HEK293 (cell line): ENCODE results near the gene STK36.

Source experiments
- HOXC10 ChIP-seq: sonication (generic); formaldehyde crosslinking; IDR thresholded peaks from 2 replicates; pipeline ENCODE4 v1.8.1; 2023; ENCODE audit warnings: mild to moderate bottlenecking, missing genetic modification reagents
- KLF10 ChIP-seq: fragments of 450-650 bp; IDR thresholded peaks from 2 replicates; pipeline ENCODE4 v1.5.1; 2018; ENCODE audit warnings: missing biosample characterization, mild to moderate bottlenecking, missing genetic modification characterization
- TCF7L2 ChIP-seq: IDR thresholded peaks from 2 replicates; pipeline ENCODE4 v1.6.1; 2011; ENCODE audit warnings: low read depth, mild to moderate bottlenecking, inconsistent platforms, low read length, moderate library complexity, borderline replicate concordance
- ZBTB10 ChIP-seq: fragments of 450-650 bp; formaldehyde crosslinking; IDR thresholded peaks from 2 replicates; pipeline ENCODE4 v1.5.1; 2016; ENCODE audit warnings: missing biosample characterization, missing genetic modification characterization
- ZBTB17 ChIP-seq: fragments of 450-650 bp; formaldehyde crosslinking; IDR thresholded peaks from 2 replicates; pipeline ENCODE4 v1.5.1; 2016; ENCODE audit warnings: missing biosample characterization, missing genetic modification characterization
- ZBTB21 ChIP-seq: fragments of 450-650 bp; formaldehyde crosslinking; IDR thresholded peaks from 2 replicates; pipeline ENCODE4 v1.5.1; 2017; ENCODE audit warnings: missing biosample characterization, missing genetic modification characterization
- ZBTB6 ChIP-seq: fragments of 450-650 bp; formaldehyde crosslinking; IDR thresholded peaks from 2 replicates; pipeline ENCODE4 v1.5.1; 2017; ENCODE audit warnings: missing biosample characterization, missing genetic modification characterization
- ZNF10 ChIP-seq: fragments of 450-650 bp; formaldehyde crosslinking; IDR thresholded peaks from 2 replicates; pipeline ENCODE4 v1.5.1; 2017; ENCODE audit warnings: missing biosample characterization, missing genetic modification characterization
- ZNF112 ChIP-seq: fragments of 450-650 bp; formaldehyde crosslinking; IDR thresholded peaks from 2 replicates; pipeline ENCODE4 v1.5.0; 2017; ENCODE audit warnings: missing biosample characterization, missing genetic modification characterization
- ZNF114 ChIP-seq: fragments of 450-650 bp; formaldehyde crosslinking; IDR thresholded peaks from 2 replicates; pipeline ENCODE4 v1.5.0; 2017; ENCODE audit warnings: missing biosample characterization, missing genetic modification characterization
- ZNF132 ChIP-seq: fragments of 450-650 bp; formaldehyde crosslinking; IDR thresholded peaks from 2 replicates; pipeline ENCODE4 v1.5.1; 2017; ENCODE audit warnings: missing biosample characterization, missing genetic modification characterization, borderline replicate concordance
- ZNF138 ChIP-seq: fragments of 450-650 bp; formaldehyde crosslinking; IDR thresholded peaks from 2 replicates; pipeline ENCODE4 v1.5.1; 2016; ENCODE audit warnings: missing biosample characterization, missing genetic modification characterization, borderline replicate concordance
- ZNF184 ChIP-seq: fragments of 450-650 bp; IDR thresholded peaks from 2 replicates; pipeline ENCODE4 v1.5.1; 2018; ENCODE audit warnings: missing biosample characterization, mild to moderate bottlenecking, missing genetic modification characterization
- ZNF501 ChIP-seq: fragments of 450-650 bp; formaldehyde crosslinking; IDR thresholded peaks from 2 replicates; pipeline ENCODE4 v1.5.1; 2016; ENCODE audit warnings: missing biosample characterization, missing genetic modification characterization
- ZNF521 ChIP-seq: fragments of 450-650 bp; formaldehyde crosslinking; IDR thresholded peaks from 2 replicates; pipeline ENCODE4 v1.5.1; 2017; ENCODE audit warnings: missing biosample characterization, mild to moderate bottlenecking, missing genetic modification characterization
- ZNF555 ChIP-seq: fragments of 450-650 bp; formaldehyde crosslinking; conservative IDR thresholded peaks from 2 replicates; pipeline ENCODE4 v1.5.1; 2017; ENCODE audit warnings: missing biosample characterization, mild to moderate bottlenecking, missing genetic modification characterization, inconsistent platforms
- ZNF600 ChIP-seq: fragments of 450-650 bp; formaldehyde crosslinking; IDR thresholded peaks from 2 replicates; pipeline ENCODE4 v1.5.1; 2016; ENCODE audit warnings: missing biosample characterization, missing genetic modification characterization
- ZNF623 ChIP-seq: fragments of 450-650 bp; formaldehyde crosslinking; IDR thresholded peaks from 2 replicates; pipeline ENCODE4 v1.5.1; 2016; ENCODE audit warnings: missing biosample characterization, missing genetic modification characterization
- ZNF747 ChIP-seq: fragments of 450-650 bp; formaldehyde crosslinking; IDR thresholded peaks from 2 replicates; pipeline ENCODE4 v1.5.1; 2016; ENCODE audit warnings: missing biosample characterization, missing genetic modification characterization
- ZNF768 ChIP-seq: fragments of 450-650 bp; formaldehyde crosslinking; IDR thresholded peaks from 2 replicates; pipeline ENCODE4 v1.5.1; 2018; ENCODE audit warnings: missing biosample characterization, mild to moderate bottlenecking, missing genetic modification characterization
- ZNF791 ChIP-seq: fragments of 450-650 bp; formaldehyde crosslinking; IDR thresholded peaks from 2 replicates; pipeline ENCODE4 v1.5.1; 2016; ENCODE audit warnings: missing biosample characterization, missing genetic modification characterization
- TF ChIP-seq, protein P1 (sequence below): fragments of 450-650 bp; formaldehyde crosslinking; conservative IDR thresholded peaks from 2 replicates; pipeline ENCODE4 v1.5.1; 2016; ENCODE audit warnings: low read depth, missing biosample characterization, missing genetic modification characterization
- TF ChIP-seq, protein P2 (sequence below): fragments of 450-650 bp; formaldehyde crosslinking; IDR thresholded peaks from 2 replicates; pipeline ENCODE4 v1.5.1; 2016; ENCODE audit warnings: missing biosample characterization, missing genetic modification characterization
- TF ChIP-seq, protein P3 (sequence below): fragments of 450-650 bp; formaldehyde crosslinking; IDR thresholded peaks from 2 replicates; pipeline ENCODE4 v1.5.1; 2017; ENCODE audit warnings: missing biosample characterization, missing genetic modification characterization

Gene STK36

GRCh38 chr2:218659258-218659987, 12.5 kb upstream of the STK36 start, which contains the start of the genes BCS1L and ZNF142 (continued):
- peak; percentile 81; the same call in 1 of the 2 replicates for TF ChIP-seq ZBTB10 (tag by site-specific recombination)
- TF ChIP-seq HOXC10 (CRISPR knock-in tag) = no peak
- no peak for TF ChIP-seq ZNF114 (tag by site-specific recombination)
- TF ChIP-seq ZNF600 (tag by site-specific recombination) = peak; percentile 6; the same call in 1 of the 2 replicates
- no peak for TF ChIP-seq ZNF138
- TF ChIP-seq ZNF184 (tag by site-specific recombination) = no peak
- no peak for TF ChIP-seq ZNF768 (tag by site-specific recombination)
- TF ChIP-seq, protein P1, sequence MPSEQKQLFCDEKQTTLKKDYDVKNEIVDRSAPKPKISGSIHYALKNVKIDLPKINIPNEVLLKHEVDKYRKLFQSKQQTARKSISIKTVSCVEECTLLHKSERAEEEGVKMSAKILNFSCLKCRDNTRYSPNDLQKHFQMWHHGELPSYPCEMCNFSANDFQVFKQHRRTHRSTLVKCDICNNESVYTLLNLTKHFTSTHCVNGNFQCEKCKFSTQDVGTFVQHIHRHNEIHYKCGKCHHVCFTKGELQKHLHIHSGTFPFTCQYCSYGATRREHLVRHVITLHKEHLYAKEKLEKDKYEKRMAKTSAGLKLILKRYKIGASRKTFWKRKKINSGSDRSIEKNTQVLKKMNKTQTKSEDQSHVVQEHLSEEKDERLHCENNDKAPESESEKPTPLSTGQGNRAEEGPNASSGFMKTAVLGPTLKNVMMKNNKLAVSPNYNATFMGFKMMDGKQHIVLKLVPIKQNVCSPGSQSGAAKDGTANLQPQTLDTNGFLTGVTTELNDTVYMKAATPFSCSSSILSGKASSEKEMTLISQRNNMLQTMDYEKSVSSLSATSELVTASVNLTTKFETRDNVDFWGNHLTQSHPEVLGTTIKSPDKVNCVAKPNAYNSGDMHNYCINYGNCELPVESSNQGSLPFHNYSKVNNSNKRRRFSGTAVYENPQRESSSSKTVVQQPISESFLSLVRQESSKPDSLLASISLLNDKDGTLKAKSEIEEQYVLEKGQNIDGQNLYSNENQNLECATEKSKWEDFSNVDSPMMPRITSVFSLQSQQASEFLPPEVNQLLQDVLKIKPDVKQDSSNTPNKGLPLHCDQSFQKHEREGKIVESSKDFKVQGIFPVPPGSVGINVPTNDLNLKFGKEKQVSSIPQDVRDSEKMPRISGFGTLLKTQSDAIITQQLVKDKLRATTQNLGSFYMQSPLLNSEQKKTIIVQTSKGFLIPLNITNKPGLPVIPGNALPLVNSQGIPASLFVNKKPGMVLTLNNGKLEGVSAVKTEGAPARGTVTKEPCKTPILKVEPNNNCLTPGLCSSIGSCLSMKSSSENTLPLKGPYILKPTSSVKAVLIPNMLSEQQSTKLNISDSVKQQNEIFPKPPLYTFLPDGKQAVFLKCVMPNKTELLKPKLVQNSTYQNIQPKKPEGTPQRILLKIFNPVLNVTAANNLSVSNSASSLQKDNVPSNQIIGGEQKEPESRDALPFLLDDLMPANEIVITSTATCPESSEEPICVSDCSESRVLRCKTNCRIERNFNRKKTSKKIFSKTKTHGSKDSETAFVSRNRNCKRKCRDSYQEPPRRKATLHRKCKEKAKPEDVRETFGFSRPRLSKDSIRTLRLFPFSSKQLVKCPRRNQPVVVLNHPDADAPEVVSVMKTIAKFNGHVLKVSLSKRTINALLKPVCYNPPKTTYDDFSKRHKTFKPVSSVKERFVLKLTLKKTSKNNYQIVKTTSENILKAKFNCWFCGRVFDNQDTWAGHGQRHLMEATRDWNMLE = 0 out of 2 replicates have a peak, but pooled peaks have one; percentile 28
- TF ChIP-seq, protein P2, sequence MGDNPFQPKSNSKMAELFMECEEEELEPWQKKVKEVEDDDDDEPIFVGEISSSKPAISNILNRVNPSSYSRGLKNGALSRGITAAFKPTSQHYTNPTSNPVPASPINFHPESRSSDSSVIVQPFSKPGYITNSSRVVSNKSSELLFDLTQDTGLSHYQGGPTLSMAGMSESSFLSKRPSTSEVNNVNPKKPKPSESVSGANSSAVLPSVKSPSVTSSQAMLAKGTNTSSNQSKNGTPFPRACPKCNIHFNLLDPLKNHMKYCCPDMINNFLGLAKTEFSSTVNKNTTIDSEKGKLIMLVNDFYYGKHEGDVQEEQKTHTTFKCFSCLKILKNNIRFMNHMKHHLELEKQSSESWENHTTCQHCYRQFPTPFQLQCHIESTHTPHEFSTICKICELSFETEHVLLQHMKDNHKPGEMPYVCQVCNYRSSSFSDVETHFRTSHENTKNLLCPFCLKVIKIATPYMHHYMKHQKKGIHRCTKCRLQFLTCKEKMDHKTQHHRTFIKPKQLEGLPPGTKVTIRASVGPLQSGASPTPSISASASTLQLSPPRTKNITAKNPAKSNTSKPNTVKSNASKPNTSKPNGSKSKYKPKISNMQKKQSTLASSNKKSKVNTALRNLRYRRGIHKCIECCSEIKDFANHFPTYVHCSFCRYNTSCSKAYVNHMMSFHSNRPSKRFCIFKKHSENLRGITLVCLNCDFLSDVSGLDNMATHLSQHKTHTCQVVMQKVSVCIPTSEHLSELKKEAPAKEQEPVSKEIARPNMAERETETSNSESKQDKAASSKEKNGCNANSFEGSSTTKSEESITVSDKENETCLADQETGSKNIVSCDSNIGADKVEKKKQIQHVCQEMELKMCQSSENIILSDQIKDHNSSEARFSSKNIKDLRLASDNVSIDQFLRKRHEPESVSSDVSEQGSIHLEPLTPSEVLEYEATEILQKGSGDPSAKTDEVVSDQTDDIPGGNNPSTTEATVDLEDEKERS = no peak
- TF ChIP-seq ZNF791 (tag by site-specific recombination) = no peak
- TF ChIP-seq ZNF132 = no peak
- TF ChIP-seq KLF10 (tag by site-specific recombination) = peak; percentile 90
- TF ChIP-seq ZNF555 (tag by site-specific recombination) = no peak
- TF ChIP-seq ZBTB21 = 0 out of 2 replicates have a peak, but pooled peaks have one; percentile 26
- TF ChIP-seq ZNF10 = no peak
- TF ChIP-seq ZNF521 (tag by site-specific recombination) = no peak
- no peak for TF ChIP-seq ZNF112 (tag by site-specific recombination)
- TF ChIP-seq, protein P3, sequence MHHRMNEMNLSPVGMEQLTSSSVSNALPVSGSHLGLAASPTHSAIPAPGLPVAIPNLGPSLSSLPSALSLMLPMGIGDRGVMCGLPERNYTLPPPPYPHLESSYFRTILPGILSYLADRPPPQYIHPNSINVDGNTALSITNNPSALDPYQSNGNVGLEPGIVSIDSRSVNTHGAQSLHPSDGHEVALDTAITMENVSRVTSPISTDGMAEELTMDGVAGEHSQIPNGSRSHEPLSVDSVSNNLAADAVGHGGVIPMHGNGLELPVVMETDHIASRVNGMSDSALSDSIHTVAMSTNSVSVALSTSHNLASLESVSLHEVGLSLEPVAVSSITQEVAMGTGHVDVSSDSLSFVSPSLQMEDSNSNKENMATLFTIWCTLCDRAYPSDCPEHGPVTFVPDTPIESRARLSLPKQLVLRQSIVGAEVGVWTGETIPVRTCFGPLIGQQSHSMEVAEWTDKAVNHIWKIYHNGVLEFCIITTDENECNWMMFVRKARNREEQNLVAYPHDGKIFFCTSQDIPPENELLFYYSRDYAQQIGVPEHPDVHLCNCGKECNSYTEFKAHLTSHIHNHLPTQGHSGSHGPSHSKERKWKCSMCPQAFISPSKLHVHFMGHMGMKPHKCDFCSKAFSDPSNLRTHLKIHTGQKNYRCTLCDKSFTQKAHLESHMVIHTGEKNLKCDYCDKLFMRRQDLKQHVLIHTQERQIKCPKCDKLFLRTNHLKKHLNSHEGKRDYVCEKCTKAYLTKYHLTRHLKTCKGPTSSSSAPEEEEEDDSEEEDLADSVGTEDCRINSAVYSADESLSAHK (tag by site-specific recombination) = no peak
- TF ChIP-seq ZBTB6 (tag by site-specific recombination) = peak; percentile 83
- TF ChIP-seq ZNF623 (tag by site-specific recombination) = no peak
- peak; percentile 93 for TF ChIP-seq TCF7L2
- no peak for TF ChIP-seq ZNF747 (tag by site-specific recombination)
- peak; percentile 83 for TF ChIP-seq ZBTB17 (tag by site-specific recombination)
- TF ChIP-seq ZNF501 = no peak
